Ishikawa (cell line): ENCODE measurements around the gene LYSMD1.

Source experiments
- CEBPB ChIP-seq: IDR thresholded peaks from 2 replicates; pipeline ENCODE4 v1.6.1; 2012
- CREB1 ChIP-seq: IDR thresholded peaks from 2 replicates; pipeline ENCODE4 v1.6.1; 2012; ENCODE audit warnings: low read depth
- EGR1 ChIP-seq: IDR thresholded peaks from 2 replicates; pipeline ENCODE4 v1.6.1; 2012
- EP300 ChIP-seq: IDR thresholded peaks from 2 replicates; pipeline ENCODE4 v1.6.1; 2012; ENCODE audit warnings: borderline replicate concordance
- FOXM1 ChIP-seq: IDR thresholded peaks from 2 replicates; pipeline ENCODE4 v1.6.1; 2012; ENCODE audit warnings: low read depth, borderline replicate concordance
- MAX ChIP-seq: IDR thresholded peaks from 2 replicates; pipeline ENCODE4 v1.6.1; 2012
- NFIC ChIP-seq: IDR thresholded peaks from 2 replicates; pipeline ENCODE4 v1.6.1; 2012
- RAD21 ChIP-seq: IDR thresholded peaks from 2 replicates; pipeline ENCODE4 v1.6.1; 2012; ENCODE audit warnings: low read depth
- REST ChIP-seq: IDR thresholded peaks from 2 replicates; pipeline ENCODE4 v1.6.1; 2012; ENCODE audit warnings: low read depth, mild to moderate bottlenecking
- TAF1 ChIP-seq: IDR thresholded peaks from 2 replicates; pipeline ENCODE4 v1.6.1; 2012; ENCODE audit warnings: low read depth, mild to moderate bottlenecking
- TCF12 ChIP-seq: IDR thresholded peaks from 2 replicates; pipeline ENCODE4 v1.6.1; 2012; ENCODE audit warnings: low read depth
- TEAD4 ChIP-seq: IDR thresholded peaks from 2 replicates; pipeline ENCODE4 v1.6.1; 2012
- USF1 ChIP-seq: IDR thresholded peaks from 2 replicates; pipeline ENCODE4 v1.6.1; 2012
- YY1 ChIP-seq: IDR thresholded peaks from 2 replicates; pipeline ENCODE4 v1.6.1; 2012; ENCODE audit warnings: low read depth
- ZBTB7A ChIP-seq: IDR thresholded peaks from 2 replicates; pipeline ENCODE4 v1.6.1; 2012; ENCODE audit warnings: low read depth

LYSMD1 gene

DNA sequence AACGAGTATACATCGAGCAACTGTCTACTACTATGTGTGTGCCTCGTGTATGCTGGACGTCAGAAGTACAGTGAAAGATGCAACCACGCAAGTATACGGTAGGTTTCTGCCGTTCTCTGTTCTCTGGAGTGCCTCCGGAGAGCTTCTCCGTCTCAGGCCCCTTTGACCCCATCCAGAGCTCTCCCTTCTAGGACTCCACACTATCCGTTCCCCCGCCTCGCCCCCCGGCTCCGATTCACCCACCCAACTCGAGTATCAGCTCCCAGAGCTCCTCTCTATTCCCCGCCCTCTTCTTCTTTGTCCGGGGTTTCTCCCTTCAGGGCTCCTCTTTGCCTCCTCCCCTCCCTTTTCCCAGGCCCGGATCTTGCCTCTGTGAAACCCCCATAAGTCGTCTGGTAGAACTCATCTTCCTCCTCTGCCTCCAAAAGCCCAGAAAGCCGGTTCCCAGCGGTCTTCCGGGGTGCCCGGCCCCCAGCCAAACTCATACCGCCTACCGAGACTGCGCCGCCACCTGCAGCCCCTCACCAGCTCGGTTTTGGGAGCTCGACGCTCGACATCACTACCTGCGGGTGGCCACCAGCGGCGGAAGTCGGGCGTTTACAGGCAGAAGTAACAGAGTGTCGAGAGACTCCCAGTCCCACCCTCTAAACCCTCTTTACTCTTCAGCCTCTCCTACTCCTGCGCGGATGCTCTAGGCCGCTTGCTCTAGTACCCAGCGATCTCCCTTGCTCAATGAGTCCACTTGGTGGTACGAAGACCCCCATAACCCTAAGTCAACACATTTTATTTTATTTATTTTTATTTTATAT, 24.1 kb upstream of the LYSMD1 start, which contains the start of gene VPS72:
TSS of gene VPS72 (minus strand) at position 561 of the 809 bp plus-strand sequence. CDS start at position 485, 76 bp downstream.
- no peak for TF ChIP-seq FOXM1
- TF ChIP-seq REST: no peak
- no peak; the same call in 1 of the 2 replicates for TF ChIP-seq RAD21
- peak; percentile 70 for TF ChIP-seq MAX
- TF ChIP-seq TEAD4: peak; percentile 35; the same call in 1 of the 2 replicates
- TF ChIP-seq USF1: 0 out of 2 replicates have a peak, but pooled peaks have one; percentile 31
- TF ChIP-seq ZBTB7A: peak; percentile 84
- peak; percentile 86 for TF ChIP-seq YY1
- TF ChIP-seq TCF12: peak; percentile 77
- TF ChIP-seq EP300: peak; percentile 34; the same call in 1 of the 2 replicates
- no peak for TF ChIP-seq EGR1
- no peak for TF ChIP-seq CEBPB
- no peak for TF ChIP-seq CREB1
- peak; percentile 91; the same call in 1 of the 2 replicates for TF ChIP-seq TAF1
- TF ChIP-seq NFIC: peak; percentile 52

DNA sequence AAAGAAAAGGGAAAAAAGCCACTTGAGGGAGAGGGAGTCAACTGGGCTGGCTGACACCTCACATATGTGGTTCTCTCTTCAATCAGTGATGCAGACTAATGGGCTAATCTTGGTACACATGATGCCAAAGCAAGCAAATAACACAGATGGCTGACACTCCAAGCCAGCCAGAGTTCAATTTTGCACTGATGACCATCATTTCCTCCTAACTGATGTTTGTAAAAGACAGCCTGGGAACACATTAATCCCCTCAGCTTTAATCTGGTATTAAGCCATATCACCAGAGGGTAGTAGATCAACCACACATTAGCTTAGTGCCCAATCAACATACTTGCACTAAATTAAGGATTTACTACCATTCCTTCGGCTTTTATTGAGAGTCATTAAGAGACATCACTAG, 21.5 kb upstream of the LYSMD1 start:
- TF ChIP-seq ZBTB7A: no peak

GRCh38 chr1:151184211-151184610, 18.5 kb upstream of the LYSMD1 start:
- TF ChIP-seq REST (no peak), USF1 (no peak), EGR1 (no peak), FOXM1 (no peak), ZBTB7A (no peak), YY1 (no peak), EP300 (no peak), CEBPB (no peak), CREB1 (no peak)

DNA sequence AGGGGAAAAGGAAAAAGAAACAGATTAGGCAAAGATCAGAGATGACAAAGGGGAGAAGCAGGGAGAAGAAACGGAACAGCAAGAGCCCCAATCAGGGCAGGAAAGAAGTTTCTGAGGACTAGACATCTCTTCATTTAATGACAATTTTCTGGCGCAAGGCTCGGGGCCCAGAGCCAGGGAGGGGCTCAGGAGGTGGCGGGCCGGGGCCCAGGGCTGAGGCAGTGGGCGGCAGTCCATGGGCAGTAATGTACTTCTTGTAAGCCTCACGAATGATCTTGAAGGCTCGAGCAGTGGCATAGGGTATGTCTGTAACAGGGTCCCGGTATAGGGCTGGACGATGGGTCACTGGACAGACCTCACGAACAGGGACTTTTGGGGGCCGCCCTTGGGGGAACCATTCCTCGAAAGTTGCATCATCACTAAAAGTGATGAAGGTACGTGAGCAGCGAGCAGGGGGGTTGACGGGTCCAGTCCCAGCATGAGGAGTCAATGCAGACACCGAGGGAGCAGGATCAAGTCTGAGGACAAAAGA, 10.9 kb upstream of the LYSMD1 start:
- no peak for TF ChIP-seq CREB1
- no peak for TF ChIP-seq EP300
- TF ChIP-seq FOXM1: no peak
- no peak for TF ChIP-seq EGR1
- TF ChIP-seq YY1: no peak
- TF ChIP-seq ZBTB7A: no peak
- no peak for TF ChIP-seq REST
- no peak for TF ChIP-seq CEBPB
- TF ChIP-seq TCF12: no peak
- no peak for TF ChIP-seq TAF1
- TF ChIP-seq RAD21: no peak
- no peak for TF ChIP-seq MAX
- TF ChIP-seq NFIC: no peak
- TF ChIP-seq USF1: no peak
- TF ChIP-seq TEAD4: no peak
